Smooth muscle cell (in vitro differentiated cells): Measurements from ENCODE around the gene STUB1. TPM values are rescaled to one million over a fixed set of nuclear protein-coding genes. Genes with fewer than 3 reads are reported as not detected.

Experiments used
- DNase-seq: peaks from one replicate; lab custom pipeline; 2025; ENCODE audit not compliant: unreplicated experiment; lab: John Stamatoyannopoulos, UW
- H2AFZ ChIP-seq: fragments of 200-600 bp; sonication (generic); 2 replicates; pipeline ENCODE4 v1.6.0; 2016; ENCODE audit warnings: antibody characterized with exemption, low read depth, mild to moderate bottlenecking
- H3F3A ChIP-seq: fragments of 200-600 bp; sonication (generic); 2 replicates; pipeline ENCODE4 v1.6.0; 2017; ENCODE audit warnings: antibody characterized with exemption, low read depth
- H3K27ac ChIP-seq: fragments of 200-600 bp; sonication (generic); 2 replicates; pipeline ENCODE4 v1.5.1; 2016; ENCODE audit warnings: low read depth, mild to moderate bottlenecking
- H3K27me3 ChIP-seq: fragments of 200-600 bp; sonication (generic); 2 replicates; pipeline ENCODE4 v1.6.1; 2016; ENCODE audit warnings: low read depth, mild to moderate bottlenecking
- H3K36me3 ChIP-seq: fragments of 200-600 bp; sonication (generic); 2 replicates; pipeline ENCODE4 v1.5.1; 2016; ENCODE audit warnings: low read depth
- H3K4me1 ChIP-seq: fragments of 200-600 bp; sonication (generic); 2 replicates; pipeline ENCODE4 v1.5.1; 2016; ENCODE audit warnings: low read depth
- H3K4me2 ChIP-seq: fragments of 200-600 bp; sonication (generic); 2 replicates; pipeline ENCODE4 v1.6.0; 2016; ENCODE audit warnings: mild to moderate bottlenecking
- H3K4me3 ChIP-seq: fragments of 200-600 bp; sonication (generic); 2 replicates; pipeline ENCODE4 v1.5.1; 2016; ENCODE audit warnings: mild to moderate bottlenecking
- H3K79me2 ChIP-seq: fragments of 200-600 bp; sonication (generic); 2 replicates; pipeline ENCODE4 v1.6.0; 2016; ENCODE audit warnings: low read depth, mild to moderate bottlenecking
- H3K9ac ChIP-seq: fragments of 200-600 bp; sonication (generic); 2 replicates; pipeline ENCODE4 v1.6.0; 2016; ENCODE audit warnings: low read depth
- H3K9me3 ChIP-seq: fragments of 200-600 bp; sonication (generic); replicated peaks from 2 replicates; pipeline ENCODE4 v1.5.1; 2016; ENCODE audit warnings: low read depth
- H4K20me1 ChIP-seq: fragments of 200-600 bp; sonication (generic); 2 replicates; pipeline ENCODE4 v1.6.0; 2016; ENCODE audit warnings: low read depth
- CTCF ChIP-seq: fragments of 200-600 bp; sonication (generic); IDR thresholded peaks from 2 replicates; pipeline ENCODE4 v1.5.1; 2017; ENCODE audit warnings: borderline replicate concordance, mild to moderate bottlenecking, antibody characterized with exemption; ENCODE audit not compliant: insufficient read depth, poor library complexity, severe bottlenecking
- WGBS: methylation state at CpG from one replicate; pipeline ENCODE4 v1.1.7; 2016; ENCODE audit warnings: low lambda C conversion rate; 5-methylcytosine and 5-hydroxymethylcytosine counted together
- polyA plus RNA-seq: library from polyadenylated mRNA; unstranded; fragments of >200 nt; fragmentation: Nextera tagmentation; extraction: Ambion mirVana; gene quantifications from 2 replicates; pipeline ENCODE4 v1.2.1, GENCODE V29; 2016
- total RNA-seq: library from RNA; depleted of rRNA; stranded (reverse); fragments of >200 nt; gene quantifications from 2 replicates; pipeline ENCODE4 v1.2.3, GENCODE V29; 2014

Gene STUB1
- total and polyA plus RNA-seq, 2 experiments from 2014 or later = 99.0 to 196 TPM

GRCh38 chr16:662597-662996 is 17.6 kb upstream of the STUB1 start:
- Histone ChIP-seq H3K4me1 (peaks cover 3% of the 10 kb centered on the region), H4K20me1 (no peaks in the 10 kb centered on the region), H3K9ac (no peak overlapping the region), H3K4me3 (no peak overlapping the region), H3K27ac (no peak overlapping the region), H3K79me2 (no peaks in the 10 kb centered on the region), H3F3A (no peaks in the 10 kb centered on the region), H3K4me2 (no peak overlapping the region), H2AFZ (no peak overlapping the region), H3K9me3 (no peaks in the 10 kb centered on the region), H3K36me3 (no peaks in the 10 kb centered on the region), H3K27me3 (no peaks in the 10 kb centered on the region)
- no peak for TF ChIP-seq CTCF
- 98% methylated on average over 21 of the region's 21 CpGs for WGBS
- no peak for DNase-seq

GRCh38 chr16:666572-666971 is 13.6 kb upstream of the STUB1 start:
- H3F3A ChIP-seq = no peaks in the 10 kb centered on the region
- H2AFZ ChIP-seq = no peak overlapping the region
- no peaks in the 10 kb centered on the region for H3K9me3 ChIP-seq
- no peak for TF ChIP-seq CTCF
- no peak overlapping the region for H3K4me2 ChIP-seq
- peaks cover 22% of the 10 kb centered on the region for H3K79me2 ChIP-seq
- peaks cover 18% of the 10 kb centered on the region for H4K20me1 ChIP-seq
- H3K27me3 ChIP-seq = no peaks in the 10 kb centered on the region
- H3K4me3 ChIP-seq = no peak overlapping the region
- H3K36me3 ChIP-seq = no peaks in the 10 kb centered on the region
- DNase-seq = no peak
- peaks cover 6% of the 10 kb centered on the region for H3K4me1 ChIP-seq
- no peak overlapping the region for H3K27ac ChIP-seq
- 95% methylated on average over 12 of the region's 13 CpGs for WGBS
- H3K9ac ChIP-seq = no peak overlapping the region

- H3K4me3 ChIP-seq = no peak overlapping the region
- peaks cover 23% of the 10 kb centered on the region for H4K20me1 ChIP-seq
- no peak for TF ChIP-seq CTCF
- H3K9me3 ChIP-seq = no peaks in the 10 kb centered on the region
- H3K27ac ChIP-seq = no peak overlapping the region
- no peak overlapping the region for H3K9ac ChIP-seq
- WGBS = 88% methylated on average over 22 of the region's 22 CpGs
- H3K4me1 ChIP-seq = peaks cover 6% of the 10 kb centered on the region
- no peak for DNase-seq
- H3F3A ChIP-seq = no peaks in the 10 kb centered on the region
- H3K4me2 ChIP-seq = peak overlapping the region; percentile 99
- H3K79me2 ChIP-seq = peaks cover 22% of the 10 kb centered on the region
- no peak overlapping the region for H2AFZ ChIP-seq
- no peaks in the 10 kb centered on the region for H3K36me3 ChIP-seq
- H3K27me3 ChIP-seq = no peaks in the 10 kb centered on the region
Measured at GRCh38 chr16:667113-667779, 13.0 kb upstream of the STUB1 start.
